HG03159 (cell line): Measurements from ENCODE around the gene GRID1.

Experiments
- ATAC-seq: cut with Tn5 transposase; IDR thresholded peaks from one replicate; pipeline ENCODE4 v1.9.1; 2021; ENCODE audit warnings: mild to moderate bottlenecking, moderate library complexity; ENCODE audit not compliant: unreplicated experiment

GRID1 gene

GRCh38 chr10:86218160-86218559 lies 148.4 kb downstream of the GRID1 start:
- no peak for ATAC-seq

GRCh38 chr10:86217371-86218080 lies 149.1 kb downstream of the GRID1 start:
- ATAC-seq = no peak

- ATAC-seq = no peak
These were observed 149.7 kb downstream of the GRID1 start for GRCh38 chr10:86216886-86217285.

- ATAC-seq = no peak
These were observed 150.9 kb downstream of the GRID1 start for GRCh38 chr10:86215712-86216111.

GRCh38 chr10:86215046-86215445 lies 151.5 kb downstream of the GRID1 start:
- no peak for ATAC-seq

- no peak for ATAC-seq
These were observed 153.4 kb downstream of the GRID1 start for GRCh38 chr10:86213148-86213547.

GRCh38 chr10:86212391-86212700 lies 154.2 kb downstream of the GRID1 start:
- no peak for ATAC-seq

GRCh38 chr10:86211691-86212390 lies 154.8 kb downstream of the GRID1 start:
- no peak for ATAC-seq

GRCh38 chr10:86210416-86210815 lies 156.2 kb downstream of the GRID1 start:
- no peak for ATAC-seq

- no peak for ATAC-seq
These were observed 156.9 kb downstream of the GRID1 start for GRCh38 chr10:86209726-86210125.

GRCh38 chr10:86207226-86207625 lies 159.4 kb downstream of the GRID1 start:
- ATAC-seq = no peak

- ATAC-seq = no peak
These were observed 160.4 kb downstream of the GRID1 start for GRCh38 chr10:86206240-86206579.

GRCh38 chr10:86205306-86206239 lies 161.0 kb downstream of the GRID1 start:
- no peak for ATAC-seq

GRCh38 chr10:86204421-86205305 lies 161.9 kb downstream of the GRID1 start:
- ATAC-seq = no peak

- no peak for ATAC-seq
These were observed 163.3 kb downstream of the GRID1 start for GRCh38 chr10:86203162-86203905.

GRCh38 chr10:86202226-86202735 lies 164.3 kb downstream of the GRID1 start:
- ATAC-seq = no peak

GRCh38 chr10:86200867-86201266 lies 165.7 kb downstream of the GRID1 start:
- ATAC-seq = no peak

- no peak for ATAC-seq
These were observed 166.3 kb downstream of the GRID1 start for GRCh38 chr10:86200269-86200668.

GRCh38 chr10:86199041-86199440 lies 167.6 kb downstream of the GRID1 start:
- no peak for ATAC-seq

GRCh38 chr10:86198271-86198670 lies 168.3 kb downstream of the GRID1 start:
- no peak for ATAC-seq
